Mammary epithelial cell (primary cell): ENCODE data around the gene ZBED5.

ENCODE experiments used
- CTCF ChIP-seq, 2 donors: IDR thresholded peaks in 1 of 2; conservative IDR thresholded peaks in 1 of 2; 2 replicates each; pipeline ENCODE4 v1.5.1; 2011 to 2012; ENCODE audit warnings: inconsistent platforms in 2 of 2, low read length in 2 of 2, mild to moderate bottlenecking in 2 of 2, control low read depth in 1 of 2, low read depth in 1 of 2; ENCODE audit not compliant: insufficient read depth in 1 of 2; ENCODE audit errors: extremely low read depth in 1 of 2
- EZH2 ChIP-seq: IDR thresholded peaks from 2 replicates; pipeline ENCODE4 v1.6.1; 2012; ENCODE audit warnings: low read length, inconsistent platforms, borderline replicate concordance

- TF ChIP-seq CTCF (conservative IDR thresholded peaks at IDR 0.05 in 1 of 2, IDR thresholded peaks at IDR 0.05 in 1 of 2; ENCODE audit: extremely low read depth in 1 of 2, insufficient read depth in 1 of 2, low read depth in 1 of 2, low read length in 2 of 2) (no peak), EZH2 (no peak)
Observed at GRCh38 chr11:10898763-10899025, 40.8 kb upstream of the ZBED5 start.
